WTC11 (cell line): ENCODE data around the gene USP7.

ENCODE experiments used
- ETV6 ChIP-seq: sonication (generic); formaldehyde crosslinking; IDR thresholded peaks from 2 replicates; pipeline ENCODE4 v1.8.1; 2022; ENCODE audit warnings: mild to moderate bottlenecking, missing genetic modification reagents
- TCF7 ChIP-seq: sonication (generic); formaldehyde crosslinking; IDR thresholded peaks from 2 replicates; pipeline ENCODE4 v1.8.0; 2022; ENCODE audit warnings: mild to moderate bottlenecking, low read depth, missing genetic modification reagents, moderate library complexity
- ZNF423 ChIP-seq: fragments of 250-450 bp; sonication (Bioruptor Pico); IDR thresholded peaks from 2 replicates; pipeline ENCODE4 v2.1.2; 2022; ENCODE audit warnings: mild to moderate bottlenecking, moderate library complexity
- TF ChIP-seq, protein P1 (sequence below): sonication (generic); formaldehyde crosslinking; IDR thresholded peaks from 2 replicates; pipeline ENCODE4 v1.8.0; 2022; ENCODE audit warnings: mild to moderate bottlenecking, missing genetic modification reagents
- TF ChIP-seq, protein P2 (sequence below): sonication (generic); formaldehyde crosslinking; IDR thresholded peaks from 2 replicates; pipeline ENCODE4 v1.8.1; 2023; ENCODE audit warnings: mild to moderate bottlenecking, missing genetic modification reagents, moderate library complexity
- TF ChIP-seq, protein P3 (sequence below): fragments of 200-600 bp; IDR thresholded peaks from 2 replicates; pipeline ENCODE4 v1.8.0; 2022; ENCODE audit warnings: antibody characterized with exemption
- TF ChIP-seq, protein P4 (sequence below): sonication (generic); formaldehyde crosslinking; IDR thresholded peaks from 2 replicates; pipeline ENCODE4 v1.8.1; 2022; ENCODE audit warnings: missing genetic modification reagents, borderline replicate concordance

DNA sequence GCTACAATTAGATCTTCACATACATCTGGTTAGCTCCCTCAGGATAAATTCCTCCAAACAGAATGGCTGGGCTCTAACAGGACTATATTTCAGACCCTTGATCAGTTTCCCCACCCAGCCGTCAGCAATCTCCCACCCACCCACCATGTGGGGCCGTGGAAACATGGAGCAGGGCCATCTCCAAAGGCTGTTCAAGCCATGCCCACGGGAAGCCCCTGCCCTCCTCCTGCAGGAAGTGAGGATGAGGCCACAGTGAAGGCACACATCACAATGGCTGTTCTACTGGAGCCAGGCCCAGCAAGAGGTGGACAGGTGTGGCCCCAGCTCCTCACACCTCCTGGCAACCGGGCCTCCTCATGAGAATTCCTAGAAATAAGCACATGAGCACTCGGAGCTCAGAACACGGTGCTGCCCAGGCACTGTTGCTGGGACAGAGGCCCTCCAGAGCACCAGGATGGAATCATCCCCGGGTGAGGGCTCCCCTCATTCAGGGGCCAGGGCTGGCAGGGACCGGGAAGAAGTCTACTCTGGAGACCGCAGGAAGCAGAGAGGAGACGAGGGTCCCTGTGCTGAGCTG, 81.6 kb downstream of the USP7 start, which contains the start of gene LITAFD:
- TF ChIP-seq, protein P1, sequence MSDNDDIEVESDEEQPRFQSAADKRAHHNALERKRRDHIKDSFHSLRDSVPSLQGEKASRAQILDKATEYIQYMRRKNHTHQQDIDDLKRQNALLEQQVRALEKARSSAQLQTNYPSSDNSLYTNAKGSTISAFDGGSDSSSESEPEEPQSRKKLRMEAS (CRISPR knock-in tag), result no peak
- TF ChIP-seq, protein P2, sequence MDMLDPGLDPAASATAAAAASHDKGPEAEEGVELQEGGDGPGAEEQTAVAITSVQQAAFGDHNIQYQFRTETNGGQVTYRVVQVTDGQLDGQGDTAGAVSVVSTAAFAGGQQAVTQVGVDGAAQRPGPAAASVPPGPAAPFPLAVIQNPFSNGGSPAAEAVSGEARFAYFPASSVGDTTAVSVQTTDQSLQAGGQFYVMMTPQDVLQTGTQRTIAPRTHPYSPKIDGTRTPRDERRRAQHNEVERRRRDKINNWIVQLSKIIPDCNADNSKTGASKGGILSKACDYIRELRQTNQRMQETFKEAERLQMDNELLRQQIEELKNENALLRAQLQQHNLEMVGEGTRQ (CRISPR knock-in tag), result no peak
- TF ChIP-seq TCF7 (CRISPR knock-in tag) (no peak), ZNF423 (no peak), ETV6 (CRISPR knock-in tag) (no peak)
- TF ChIP-seq, protein P3, sequence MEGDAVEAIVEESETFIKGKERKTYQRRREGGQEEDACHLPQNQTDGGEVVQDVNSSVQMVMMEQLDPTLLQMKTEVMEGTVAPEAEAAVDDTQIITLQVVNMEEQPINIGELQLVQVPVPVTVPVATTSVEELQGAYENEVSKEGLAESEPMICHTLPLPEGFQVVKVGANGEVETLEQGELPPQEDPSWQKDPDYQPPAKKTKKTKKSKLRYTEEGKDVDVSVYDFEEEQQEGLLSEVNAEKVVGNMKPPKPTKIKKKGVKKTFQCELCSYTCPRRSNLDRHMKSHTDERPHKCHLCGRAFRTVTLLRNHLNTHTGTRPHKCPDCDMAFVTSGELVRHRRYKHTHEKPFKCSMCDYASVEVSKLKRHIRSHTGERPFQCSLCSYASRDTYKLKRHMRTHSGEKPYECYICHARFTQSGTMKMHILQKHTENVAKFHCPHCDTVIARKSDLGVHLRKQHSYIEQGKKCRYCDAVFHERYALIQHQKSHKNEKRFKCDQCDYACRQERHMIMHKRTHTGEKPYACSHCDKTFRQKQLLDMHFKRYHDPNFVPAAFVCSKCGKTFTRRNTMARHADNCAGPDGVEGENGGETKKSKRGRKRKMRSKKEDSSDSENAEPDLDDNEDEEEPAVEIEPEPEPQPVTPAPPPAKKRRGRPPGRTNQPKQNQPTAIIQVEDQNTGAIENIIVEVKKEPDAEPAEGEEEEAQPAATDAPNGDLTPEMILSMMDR, result no peak
- TF ChIP-seq, protein P4, sequence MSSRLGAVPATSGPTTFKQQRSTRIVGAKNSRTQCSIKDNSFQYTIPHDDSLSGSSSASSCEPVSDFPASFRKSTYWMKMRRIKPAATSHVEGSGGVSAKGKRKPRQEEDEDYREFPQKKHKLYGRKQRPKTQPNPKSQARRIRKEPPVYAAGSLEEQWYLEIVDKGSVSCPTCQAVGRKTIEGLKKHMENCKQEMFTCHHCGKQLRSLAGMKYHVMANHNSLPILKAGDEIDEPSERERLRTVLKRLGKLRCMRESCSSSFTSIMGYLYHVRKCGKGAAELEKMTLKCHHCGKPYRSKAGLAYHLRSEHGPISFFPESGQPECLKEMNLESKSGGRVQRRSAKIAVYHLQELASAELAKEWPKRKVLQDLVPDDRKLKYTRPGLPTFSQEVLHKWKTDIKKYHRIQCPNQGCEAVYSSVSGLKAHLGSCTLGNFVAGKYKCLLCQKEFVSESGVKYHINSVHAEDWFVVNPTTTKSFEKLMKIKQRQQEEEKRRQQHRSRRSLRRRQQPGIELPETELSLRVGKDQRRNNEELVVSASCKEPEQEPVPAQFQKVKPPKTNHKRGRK (CRISPR knock-in tag), result no peak
